Esophagus squamous epithelium (tissue), 4 donors: Measurements from ENCODE around the gene KCNJ12.

Source experiments
- POLR2A ChIP-seq, 4 donors: fragments of 450-650 bp; IDR thresholded peaks; one replicate each; pipeline ENCODE4 v1.6.1; 2017; ENCODE audit warnings: antibody characterized with exemption in 4 of 4, mild to moderate bottlenecking in 4 of 4, moderate library complexity in 3 of 4
- TF ChIP-seq, protein P1 (sequence below), 6 experiments: fragments of 450-650 bp in 4 of 6; fragments of 200-600 bp in 2 of 6; sonication (generic) in 2 of 6; IDR thresholded peaks; one replicate each; pipeline ENCODE4 v1.5.1; 2016 to 2019; ENCODE audit warnings: antibody characterized with exemption in 6 of 6, mild to moderate bottlenecking in 4 of 6, moderate library complexity in 4 of 6

DNA sequence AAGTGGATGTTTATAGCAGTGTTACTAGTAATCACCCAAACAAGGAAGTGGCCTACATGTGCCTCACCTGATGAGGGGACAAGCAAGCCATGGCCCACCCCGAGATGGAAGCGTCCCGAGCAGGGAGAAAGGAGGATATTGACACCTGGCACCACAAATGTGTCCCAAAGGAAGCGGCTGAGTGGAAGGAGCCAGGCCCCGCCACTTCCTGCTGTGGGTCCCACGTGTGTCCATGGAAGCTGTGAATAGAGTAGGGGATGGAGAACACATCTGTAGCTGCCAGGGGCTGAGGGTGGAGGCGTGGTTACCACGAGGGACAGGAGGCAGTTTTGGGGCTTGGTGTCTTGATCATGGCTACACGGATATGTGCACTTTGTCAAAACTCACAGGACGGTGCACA is 49.2 kb downstream of the KCNJ12 start:
- TF ChIP-seq, protein P1, sequence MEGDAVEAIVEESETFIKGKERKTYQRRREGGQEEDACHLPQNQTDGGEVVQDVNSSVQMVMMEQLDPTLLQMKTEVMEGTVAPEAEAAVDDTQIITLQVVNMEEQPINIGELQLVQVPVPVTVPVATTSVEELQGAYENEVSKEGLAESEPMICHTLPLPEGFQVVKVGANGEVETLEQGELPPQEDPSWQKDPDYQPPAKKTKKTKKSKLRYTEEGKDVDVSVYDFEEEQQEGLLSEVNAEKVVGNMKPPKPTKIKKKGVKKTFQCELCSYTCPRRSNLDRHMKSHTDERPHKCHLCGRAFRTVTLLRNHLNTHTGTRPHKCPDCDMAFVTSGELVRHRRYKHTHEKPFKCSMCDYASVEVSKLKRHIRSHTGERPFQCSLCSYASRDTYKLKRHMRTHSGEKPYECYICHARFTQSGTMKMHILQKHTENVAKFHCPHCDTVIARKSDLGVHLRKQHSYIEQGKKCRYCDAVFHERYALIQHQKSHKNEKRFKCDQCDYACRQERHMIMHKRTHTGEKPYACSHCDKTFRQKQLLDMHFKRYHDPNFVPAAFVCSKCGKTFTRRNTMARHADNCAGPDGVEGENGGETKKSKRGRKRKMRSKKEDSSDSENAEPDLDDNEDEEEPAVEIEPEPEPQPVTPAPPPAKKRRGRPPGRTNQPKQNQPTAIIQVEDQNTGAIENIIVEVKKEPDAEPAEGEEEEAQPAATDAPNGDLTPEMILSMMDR (IDR thresholded peaks at IDR 0.05): no peak
- no peak for TF ChIP-seq POLR2A (IDR thresholded peaks at IDR 0.05)
